Esophagus squamous epithelium (tissue), 5 donors: ENCODE data around the gene SLC15A4. TPM values are rescaled to one million over a fixed set of nuclear protein-coding genes. Genes with fewer than 3 reads are reported as not detected.
"Not testable (repeated sequence)": the region's sequence is repeated elsewhere in the genome, so short reads cannot be mapped to it uniquely, and the experiment has no call there.

ENCODE experiments used
- DNase-seq: peaks from one replicate; lab custom pipeline; 2025; lab: John Stamatoyannopoulos, UW
- H3K27ac ChIP-seq, 4 donors: fragments of 200-600 bp; sonication (generic); one replicate each; pipeline ENCODE4 v1.5.1; 2016 to 2019; ENCODE audit warnings: mild to moderate bottlenecking in 1 of 4
- H3K27me3 ChIP-seq, 4 donors: fragments of 200-600 bp; sonication (generic); 1 replicate in 3 of 4; 2 replicates in 1 of 4; pipeline versions ENCODE4 v1.5.1 to v1.6.0; 2017 to 2021; ENCODE audit warnings: antibody characterized with exemption in 1 of 4
- H3K36me3 ChIP-seq, 3 donors: fragments of 200-600 bp; sonication (generic); one replicate each; pipeline ENCODE4 v1.5.1; 2016 to 2019
- H3K4me1 ChIP-seq, 3 donors: fragments of 200-600 bp; sonication (generic); one replicate each; pipeline ENCODE4 v1.5.1; 2017 to 2019
- H3K4me3 ChIP-seq, 4 donors: fragments of 200-600 bp; sonication (generic); 1 replicate in 3 of 4; 2 replicates in 1 of 4; pipeline ENCODE4 v1.5.1; 2016 to 2019; ENCODE audit warnings: mild to moderate bottlenecking in 2 of 4, moderate library complexity in 1 of 4
- H3K9me3 ChIP-seq, 3 donors: fragments of 200-600 bp; sonication (generic); one replicate each; pipeline ENCODE4 v1.5.1; 2016 to 2019
- CTCF ChIP-seq, 6 experiments: fragments of 450-650 bp in 4 of 6; fragments of 200-600 bp in 2 of 6; sonication (generic) in 2 of 6; IDR thresholded peaks; one replicate each; pipeline ENCODE4 v1.5.1; 2016 to 2019; ENCODE audit warnings: antibody characterized with exemption in 6 of 6, mild to moderate bottlenecking in 4 of 6, moderate library complexity in 4 of 6
- POLR2A ChIP-seq, 4 donors: fragments of 450-650 bp; IDR thresholded peaks; one replicate each; pipeline ENCODE4 v1.6.1; 2017; ENCODE audit warnings: antibody characterized with exemption in 4 of 4, mild to moderate bottlenecking in 4 of 4, moderate library complexity in 3 of 4
- WGBS, 2 donors: methylation state at CpG; one replicate each; pipeline ENCODE4 v1.1.5; 2018; 5-methylcytosine and 5-hydroxymethylcytosine counted together
- intact Hi-C: fragments of 100-400 bp; cut with DNase I; formaldehyde crosslinking; loops from one replicate; pipeline ENCODE4 v1.15.0; 2022
- total RNA-seq, 4 donors: library from RNA; depleted of rRNA; stranded (reverse); fragments of >200 nt; gene quantifications; one replicate each; pipeline ENCODE4 v1.1.0, GENCODE V29; 2016
- donor health status: DM: yes; HTN: yes; CAD: no.

The SLC15A4 gene
- total RNA-seq, 4 donors from 2014 or later, result 13.5 to 38.1 (median 26.8) TPM

GRCh38 chr12:128852026-128852698, 28.4 kb upstream of the SLC15A4 start:
- H3K9me3 ChIP-seq, result no peaks in the 10 kb centered on the region
- intact Hi-C loops, result no loop called here
- no peak for DNase-seq
- peaks cover 0 to 9% (median 0%) of the 10 kb centered on the region in 3 donors for H3K4me1 ChIP-seq
- H3K4me3 ChIP-seq, result no peak overlapping the region
- no peak overlapping the region for H3K27ac ChIP-seq
- 72 to 87% methylated on average over 3 to 8 of the region's 8 CpGs for WGBS, 2 donors
- no peaks in the 10 kb centered on the region for H3K36me3 ChIP-seq
- peaks cover 0 to 49% (median 0%) of the 10 kb centered on the region in 4 donors for H3K27me3 ChIP-seq
- TF ChIP-seq POLR2A (IDR thresholded peaks at IDR 0.05) (no peak), CTCF (IDR thresholded peaks at IDR 0.05) (no peak)

- H3K36me3 ChIP-seq, H3K4me1 ChIP-seq, DNase-seq, H3K27ac ChIP-seq, intact Hi-C loops, H3K9me3 ChIP-seq, H3K4me3 ChIP-seq: not testable (repeated sequence)
- 77 to 86% methylated on average over 6 of the region's 7 CpGs for WGBS, 2 donors
- peaks cover 0 to 47% (median 0%) of the 10 kb centered on the region in 4 donors for H3K27me3 ChIP-seq
Measured at GRCh38 chr12:128851429-128851828, 27.7 kb upstream of the SLC15A4 start.

- Histone ChIP-seq H3K27ac (no peak overlapping the region), H3K27me3 (peaks cover 0 to 41% (median 0%) of the 10 kb centered on the region in 4 donors), H3K36me3 (no peaks in the 10 kb centered on the region), H3K9me3 (no peaks in the 10 kb centered on the region), H3K4me1 (peaks cover 0 to 9% (median 0%) of the 10 kb centered on the region in 3 donors), H3K4me3 (no peak overlapping the region)
- WGBS, 2 donors, result 72 to 84% methylated on average over 3 of the region's 3 CpGs
- intact Hi-C loops, result no loop called here
- no peak for TF ChIP-seq POLR2A (IDR thresholded peaks at IDR 0.05)
- TF ChIP-seq CTCF (IDR thresholded peaks at IDR 0.05), result no peak
- DNase-seq, result no peak
Measured at GRCh38 chr12:128850400-128850799, 26.6 kb upstream of the SLC15A4 start.

GRCh38 chr12:128849806-128850205, 26.0 kb upstream of the SLC15A4 start:
- H3K36me3 ChIP-seq, H3K27ac ChIP-seq, H3K9me3 ChIP-seq, DNase-seq, H3K4me1 ChIP-seq, intact Hi-C loops, H3K4me3 ChIP-seq: not testable (repeated sequence)
- 47 to 64% methylated on average over 6 of the region's 6 CpGs for WGBS, 2 donors
- H3K27me3 ChIP-seq, result peaks cover 0 to 36% (median 0%) of the 10 kb centered on the region in 4 donors

- DNase-seq, result no peak
- intact Hi-C loops, result no loop called here
- H3K27ac ChIP-seq, result no peak overlapping the region
- no peaks in the 10 kb centered on the region for H3K36me3 ChIP-seq
- TF ChIP-seq POLR2A (IDR thresholded peaks at IDR 0.05) (no peak), CTCF (IDR thresholded peaks at IDR 0.05) (no peak)
- H3K4me1 ChIP-seq, result no peaks in the 10 kb centered on the region
- H3K4me3 ChIP-seq, result no peak overlapping the region
- 90 to 98% methylated on average over 9 to 13 of the region's 14 CpGs for WGBS, 2 donors
- H3K9me3 ChIP-seq, result no peaks in the 10 kb centered on the region
- peaks cover 0 to 22% (median 0%) of the 10 kb centered on the region in 4 donors for H3K27me3 ChIP-seq
Measured at GRCh38 chr12:128848371-128848770, 24.6 kb upstream of the SLC15A4 start.

GRCh38 chr12:128846671-128847070, 22.9 kb upstream of the SLC15A4 start:
- H3K36me3 ChIP-seq, H3K27me3 ChIP-seq, H3K4me3 ChIP-seq, H3K9me3 ChIP-seq, H3K27ac ChIP-seq, H3K4me1 ChIP-seq, intact Hi-C loops, DNase-seq: not testable (repeated sequence)
- 82% methylated on average over 11 of the region's 27 CpGs; no CpG with 5 or more reads in 1 of the 2 donors for WGBS, 2 donors
